WERI-Rb-1 (cell line): ENCODE results near the gene TMEM242.

Source experiments
- DNase-seq: peaks from one replicate; pipeline ENCODE4 v3.0.0-alpha.2; 2020
- H3K27ac ChIP-seq: fragments of 250-450 bp; sonication (Bioruptor Pico); 2 replicates; pipeline ENCODE4 v1.5.1; 2020; ENCODE audit warnings: mild to moderate bottlenecking, moderate library complexity
- H3K27me3 ChIP-seq: fragments of 250-450 bp; sonication (Bioruptor Pico); 2 replicates; pipeline ENCODE4 v1.5.1; 2021; ENCODE audit warnings: mild to moderate bottlenecking, low read depth, moderate library complexity; ENCODE audit not compliant: insufficient read depth, severe bottlenecking
- H3K36me3 ChIP-seq: fragments of 250-450 bp; sonication (Bioruptor Pico); 2 replicates; pipeline ENCODE4 v1.5.1; 2020; ENCODE audit warnings: mild to moderate bottlenecking, moderate library complexity
- H3K4me3 ChIP-seq: 2 replicates; pipeline ENCODE4 v1.5.1; 2011; ENCODE audit warnings: low read depth, mild to moderate bottlenecking, control low read depth, low read length
- H3K9me3 ChIP-seq: fragments of 250-450 bp; sonication (Bioruptor Pico); 2 replicates; pipeline ENCODE4 v1.5.1; 2021; ENCODE audit warnings: mild to moderate bottlenecking, moderate library complexity; ENCODE audit not compliant: severe bottlenecking
- TF ChIP-seq, protein P1 (sequence below): IDR thresholded peaks from 2 replicates; pipeline ENCODE4 v1.5.1; 2011; ENCODE audit warnings: low read depth, mild to moderate bottlenecking, control low read depth, inconsistent platforms, low read length

The TMEM242 gene

DNA sequence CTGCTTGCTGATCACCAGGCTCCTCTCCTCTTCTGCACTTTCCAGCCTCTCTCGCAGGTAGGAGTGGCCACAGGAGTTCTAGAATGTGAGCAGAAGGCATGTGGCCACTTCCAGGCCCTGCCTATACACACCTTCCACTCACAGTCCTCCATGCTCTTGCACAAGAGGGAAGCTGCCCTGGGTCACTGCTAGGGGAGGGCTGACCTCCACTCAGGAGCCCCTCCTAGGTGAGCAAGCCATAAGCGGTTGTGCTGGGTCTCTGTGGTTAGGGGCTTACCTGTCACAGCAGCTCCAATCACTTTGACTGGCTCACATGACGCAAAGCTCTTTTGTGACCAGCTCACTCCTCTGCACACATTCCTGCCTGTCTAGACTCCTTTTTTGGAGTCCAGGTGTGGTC, 68.2 kb downstream of the TMEM242 start:
- Histone ChIP-seq H3K9me3 (no peaks in the 10 kb centered on the region), H3K4me3 (no peak overlapping the region), H3K27me3 (no peaks in the 10 kb centered on the region), H3K36me3 (no peaks in the 10 kb centered on the region), H3K27ac (no peak overlapping the region)
- DNase-seq, result no peak
- TF ChIP-seq, protein P1, sequence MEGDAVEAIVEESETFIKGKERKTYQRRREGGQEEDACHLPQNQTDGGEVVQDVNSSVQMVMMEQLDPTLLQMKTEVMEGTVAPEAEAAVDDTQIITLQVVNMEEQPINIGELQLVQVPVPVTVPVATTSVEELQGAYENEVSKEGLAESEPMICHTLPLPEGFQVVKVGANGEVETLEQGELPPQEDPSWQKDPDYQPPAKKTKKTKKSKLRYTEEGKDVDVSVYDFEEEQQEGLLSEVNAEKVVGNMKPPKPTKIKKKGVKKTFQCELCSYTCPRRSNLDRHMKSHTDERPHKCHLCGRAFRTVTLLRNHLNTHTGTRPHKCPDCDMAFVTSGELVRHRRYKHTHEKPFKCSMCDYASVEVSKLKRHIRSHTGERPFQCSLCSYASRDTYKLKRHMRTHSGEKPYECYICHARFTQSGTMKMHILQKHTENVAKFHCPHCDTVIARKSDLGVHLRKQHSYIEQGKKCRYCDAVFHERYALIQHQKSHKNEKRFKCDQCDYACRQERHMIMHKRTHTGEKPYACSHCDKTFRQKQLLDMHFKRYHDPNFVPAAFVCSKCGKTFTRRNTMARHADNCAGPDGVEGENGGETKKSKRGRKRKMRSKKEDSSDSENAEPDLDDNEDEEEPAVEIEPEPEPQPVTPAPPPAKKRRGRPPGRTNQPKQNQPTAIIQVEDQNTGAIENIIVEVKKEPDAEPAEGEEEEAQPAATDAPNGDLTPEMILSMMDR, result no peak

DNA sequence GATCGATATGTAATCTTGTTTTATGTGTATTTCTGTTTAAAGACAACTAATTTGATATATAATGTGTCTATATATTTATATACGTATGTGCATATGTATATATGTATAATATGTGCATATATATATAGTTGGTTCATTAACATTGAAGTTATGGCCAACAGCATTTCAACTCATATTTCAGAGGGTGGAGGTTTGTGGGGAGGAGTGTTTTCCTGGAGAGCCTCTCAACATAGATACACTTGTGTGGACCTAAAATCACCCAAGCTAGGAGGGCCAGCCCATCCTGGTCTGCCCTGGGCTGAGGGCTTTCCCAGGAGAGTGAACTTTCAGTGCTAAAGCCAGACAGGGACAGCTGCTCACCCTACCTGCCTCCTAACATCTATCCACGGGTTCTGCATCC, 68.8 kb downstream of the TMEM242 start:
- DNase-seq, result no peak
- Histone ChIP-seq H3K27ac (no peak overlapping the region), H3K4me3 (no peak overlapping the region), H3K27me3 (no peaks in the 10 kb centered on the region), H3K36me3 (no peaks in the 10 kb centered on the region), H3K9me3 (no peaks in the 10 kb centered on the region)
- TF ChIP-seq, protein P1, result no peak

DNA sequence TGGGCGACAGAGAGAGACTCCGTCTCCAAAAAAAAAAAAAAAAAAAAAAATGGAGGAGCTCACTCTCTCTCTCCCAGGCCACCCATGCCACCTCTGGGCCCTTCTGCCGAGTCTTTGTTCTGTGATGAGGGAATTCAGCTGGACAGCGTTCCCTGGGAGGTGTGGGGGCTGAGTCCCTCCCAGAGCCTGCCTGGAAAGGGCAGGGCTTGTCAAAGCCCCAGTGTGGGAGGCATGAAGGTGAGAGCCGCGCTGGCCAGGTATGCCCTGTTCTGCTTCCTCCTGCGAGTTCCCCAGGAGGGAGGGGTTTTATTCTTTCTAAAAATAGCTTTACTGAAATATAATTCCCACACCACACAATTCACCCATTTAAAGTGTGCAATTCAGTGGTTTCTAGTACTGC, 69.6 kb downstream of the TMEM242 start:
- Histone ChIP-seq H3K27me3 (no peaks in the 10 kb centered on the region), H3K9me3 (no peaks in the 10 kb centered on the region), H3K4me3 (no peak overlapping the region), H3K27ac (no peak overlapping the region), H3K36me3 (no peaks in the 10 kb centered on the region)
- TF ChIP-seq, protein P1, result no peak
- no peak for DNase-seq

DNA sequence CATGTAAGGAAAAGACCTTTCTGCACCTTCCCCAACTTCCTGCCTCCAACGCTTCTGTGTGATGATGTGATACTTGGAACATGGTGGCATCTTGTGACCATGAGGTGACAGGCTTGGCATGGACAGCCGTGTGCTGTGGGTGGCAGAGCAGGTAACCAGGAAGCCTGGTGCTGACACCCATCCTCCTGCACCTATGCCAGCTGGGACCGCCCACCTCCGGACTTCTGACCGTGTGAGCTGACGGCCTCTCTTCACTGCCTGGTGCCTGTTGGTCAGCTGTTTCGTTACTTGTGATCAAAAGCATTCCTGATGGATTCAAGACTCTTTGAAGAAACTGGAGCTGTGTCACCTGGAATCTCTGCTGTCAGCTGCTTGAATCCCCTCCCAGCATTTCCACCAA, 70.3 kb downstream of the TMEM242 start:
- no peaks in the 10 kb centered on the region for H3K27me3 ChIP-seq
- H3K27ac ChIP-seq, result no peak overlapping the region
- no peak for DNase-seq
- H3K4me3 ChIP-seq, result no peak overlapping the region
- no peaks in the 10 kb centered on the region for H3K36me3 ChIP-seq
- TF ChIP-seq, protein P1, result no peak
- H3K9me3 ChIP-seq, result peaks cover 4% of the 10 kb centered on the region

DNA sequence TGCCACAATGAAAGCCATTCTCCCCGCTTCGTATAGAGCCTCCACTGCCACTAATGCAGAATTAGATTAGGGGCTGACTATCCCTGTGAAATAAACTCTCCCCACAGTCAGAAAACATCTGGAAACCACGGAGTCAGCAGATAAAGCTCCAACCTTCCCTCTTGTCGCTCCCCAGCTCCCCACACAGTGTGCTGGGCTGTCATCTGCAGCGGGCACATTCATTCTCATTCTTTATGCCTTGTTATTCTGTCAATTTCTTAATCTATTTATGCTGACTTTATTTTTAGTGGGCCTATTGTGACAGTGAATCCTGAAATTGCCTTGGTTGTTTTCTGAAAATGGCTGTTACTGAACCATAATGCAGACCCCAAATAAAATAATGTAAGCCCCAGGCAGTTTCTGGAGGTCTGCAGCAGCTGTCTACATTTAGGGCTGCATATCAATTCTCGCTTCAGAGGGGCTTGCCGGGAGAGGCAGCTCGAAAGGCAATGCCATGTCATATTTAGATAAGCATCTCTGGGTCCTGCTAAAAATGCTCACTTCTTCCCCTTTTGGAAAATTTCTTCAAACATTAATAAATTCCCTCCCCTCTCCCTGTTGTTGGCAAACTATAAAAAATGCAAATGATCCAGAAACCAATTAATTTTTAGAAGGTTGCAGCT, 71.6 kb downstream of the TMEM242 start:
- H3K36me3 ChIP-seq, result no peaks in the 10 kb centered on the region
- DNase-seq, result no peak

More for the DNA sequence above, 71.6 kb downstream of the TMEM242 start:
- Histone ChIP-seq H3K27me3 (no peaks in the 10 kb centered on the region), H3K27ac (no peak overlapping the region), H3K4me3 (no peak overlapping the region), H3K9me3 (peaks cover 8% of the 10 kb centered on the region)
- TF ChIP-seq, protein P1, result no peak
